ENCODE measurements around the gene DHX58. TPM values are rescaled to one million over a fixed set of nuclear protein-coding genes. Genes with fewer than 3 reads are reported as not detected.

Gene DHX58
- total and polyA plus RNA-seq, 10 of the 15 experiments (the other 5 are each of a cell fraction or from before 2014, with no cell fraction given) = 3.5 to 69.8 (median 16.4) TPM

GRCh38 chr17:42088736-42089135 is 23.8 kb downstream of the DHX58 start:
- Histone ChIP-seq H3K27ac (ENCODE audit: control insufficient read depth, insufficient read depth) (no peak overlapping the region), H3K4me3 (no peak overlapping the region), H2AFZ (ENCODE audit: control insufficient read depth, low read depth, low read length) (no peak overlapping the region), H3K9me3 (replicated peaks; ENCODE audit: control insufficient read depth, insufficient read depth, low read length) (no peaks in the 10 kb centered on the region), H3K4me1 (ENCODE audit: control insufficient read depth, insufficient read depth, low read length) (no peaks in the 10 kb centered on the region), H3K27me3 (replicated peaks in 1 of 2; ENCODE audit: control insufficient read depth in 2 of 2, insufficient read depth in 2 of 2, low read length in 1 of 2) (no peaks in the 10 kb centered on the region; a peak in 2 of 4 replicates), H3K4me2 (ENCODE audit: control insufficient read depth, insufficient read depth) (no peak overlapping the region), H3K9ac (ENCODE audit: control insufficient read depth, insufficient read depth, low read length) (no peak overlapping the region), H3K36me3 (ENCODE audit: control insufficient read depth in 2 of 2, insufficient read depth in 2 of 2, low read length in 1 of 2) (no peaks in the 10 kb centered on the region), H4K20me1 (ENCODE audit: control insufficient read depth, insufficient read depth) (no peaks in the 10 kb centered on the region), H3K79me2 (ENCODE audit: control insufficient read depth, insufficient read depth, low read length) (no peaks in the 10 kb centered on the region)
- RAD21 ChIA-PET (ENCODE audit: unreplicated experiment) = no interaction called here
- DNase-seq (ENCODE audit: low read depth, low spot score) (no peak), ATAC-seq (no peak), FAIRE-seq (no peak)
- TF ChIP-seq RB1 (IDR thresholded peaks at IDR 0.05; ENCODE audit: borderline replicate concordance) (no peak), PBX3 (IDR thresholded peaks at IDR 0.05; ENCODE audit: insufficient replicate concordance, low read depth, low read length) (no peak), KDM1A (IDR thresholded peaks at IDR 0.05; ENCODE audit: borderline replicate concordance) (no peak), RCOR1 (conservative IDR thresholded peaks at IDR 0.05; ENCODE audit: low read depth, low read length) (no peak), ZNF24 (IDR thresholded peaks at IDR 0.05) (no peak), MYC (IDR thresholded peaks at IDR 0.05; ENCODE audit: insufficient read depth, insufficient read length, insufficient replicate concordance, low read length, severe bottlenecking) (no peak), TAF1 (IDR thresholded peaks at IDR 0.05; ENCODE audit: borderline replicate concordance, low read depth, low read length) (no peak), BACH1 (IDR thresholded peaks at IDR 0.05; ENCODE audit: borderline replicate concordance) (no peak), SMAD1 (IDR thresholded peaks at IDR 0.05; ENCODE audit: low read depth, partially characterized antibody) (no peak), SMARCA5 (IDR thresholded peaks at IDR 0.05) (no peak), ASH2L (IDR thresholded peaks at IDR 0.05; ENCODE audit: borderline replicate concordance, low read depth) (no peak), ATF7 (IDR thresholded peaks at IDR 0.05; ENCODE audit: low read depth) (no peak), ZSCAN29 (IDR thresholded peaks at IDR 0.05) (no peak), ZBTB4 (CRISPR knock-in tag; IDR thresholded peaks at IDR 0.05) (no peak)
- TF ChIP-seq, protein P1, sequence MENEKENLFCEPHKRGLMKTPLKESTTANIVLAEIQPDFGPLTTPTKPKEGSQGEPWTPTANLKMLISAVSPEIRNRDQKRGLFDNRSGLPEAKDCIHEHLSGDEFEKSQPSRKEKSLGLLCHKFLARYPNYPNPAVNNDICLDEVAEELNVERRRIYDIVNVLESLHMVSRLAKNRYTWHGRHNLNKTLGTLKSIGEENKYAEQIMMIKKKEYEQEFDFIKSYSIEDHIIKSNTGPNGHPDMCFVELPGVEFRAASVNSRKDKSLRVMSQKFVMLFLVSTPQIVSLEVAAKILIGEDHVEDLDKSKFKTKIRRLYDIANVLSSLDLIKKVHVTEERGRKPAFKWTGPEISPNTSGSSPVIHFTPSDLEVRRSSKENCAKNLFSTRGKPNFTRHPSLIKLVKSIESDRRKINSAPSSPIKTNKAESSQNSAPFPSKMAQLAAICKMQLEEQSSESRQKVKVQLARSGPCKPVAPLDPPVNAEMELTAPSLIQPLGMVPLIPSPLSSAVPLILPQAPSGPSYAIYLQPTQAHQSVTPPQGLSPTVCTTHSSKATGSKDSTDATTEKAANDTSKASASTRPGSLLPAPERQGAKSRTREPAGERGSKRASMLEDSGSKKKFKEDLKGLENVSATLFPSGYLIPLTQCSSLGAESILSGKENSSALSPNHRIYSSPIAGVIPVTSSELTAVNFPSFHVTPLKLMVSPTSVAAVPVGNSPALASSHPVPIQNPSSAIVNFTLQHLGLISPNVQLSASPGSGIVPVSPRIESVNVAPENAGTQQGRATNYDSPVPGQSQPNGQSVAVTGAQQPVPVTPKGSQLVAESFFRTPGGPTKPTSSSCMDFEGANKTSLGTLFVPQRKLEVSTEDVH (IDR thresholded peaks at IDR 0.05; ENCODE audit: low read depth, partially characterized antibody) = no peak
- 54% methylated on average over 8 of the region's 8 CpGs for WGBS (ENCODE audit: insufficient coverage, insufficient replicate concordance, low lambda C conversion rate, missing lambda C conversion rate)
- POLR2A ChIA-PET = no interaction called here
- SMC1A ChIA-PET (ENCODE audit: uncharacterized antibody, unreplicated experiment) = no interaction called here
- CTCF ChIA-PET = interaction anchor here (3.0 kb wide), 1 partner anchor 12 kb away, joined by 10 read pairs; no protein-coding TSS in a partner anchor
- no TSS peak for BruUV-seq (replicated peaks)
- intact Hi-C loops (cut with micrococcal nuclease; ENCODE audit: unreplicated experiment) (no loop called here), in situ Hi-C loops (cut with MboI) (no loop called here)
